Ovary (tissue), 3 donors: ENCODE data around the gene RNF166.

Source experiments
- CTCF ChIP-seq, 3 donors: fragments of 450-650 bp in 2 of 3; fragments of 200-600 bp in 1 of 3; IDR thresholded peaks; one replicate each; pipeline versions ENCODE4 v1.5.1 to v1.8.0; 2016 to 2022; ENCODE audit warnings: antibody characterized with exemption in 3 of 3, mild to moderate bottlenecking in 1 of 3
- POLR2A ChIP-seq: fragments of 450-650 bp; IDR thresholded peaks from one replicate; pipeline ENCODE4 v1.6.1; 2017; ENCODE audit warnings: antibody characterized with exemption, mild to moderate bottlenecking, moderate library complexity
- donor health status: DM: no; HTN: no; CAD: no.

GRCh38 chr16:88662843-88663606 lies 43.2 kb downstream of the RNF166 start, which contains the start of gene MVD:
- peak in 1 of 3 donors; percentile 31 for TF ChIP-seq CTCF (IDR thresholded peaks at IDR 0.05)
- peak; percentile 63 for TF ChIP-seq POLR2A
